ENCODE measurements around the gene VIPR1.

Gene VIPR1

DNA sequence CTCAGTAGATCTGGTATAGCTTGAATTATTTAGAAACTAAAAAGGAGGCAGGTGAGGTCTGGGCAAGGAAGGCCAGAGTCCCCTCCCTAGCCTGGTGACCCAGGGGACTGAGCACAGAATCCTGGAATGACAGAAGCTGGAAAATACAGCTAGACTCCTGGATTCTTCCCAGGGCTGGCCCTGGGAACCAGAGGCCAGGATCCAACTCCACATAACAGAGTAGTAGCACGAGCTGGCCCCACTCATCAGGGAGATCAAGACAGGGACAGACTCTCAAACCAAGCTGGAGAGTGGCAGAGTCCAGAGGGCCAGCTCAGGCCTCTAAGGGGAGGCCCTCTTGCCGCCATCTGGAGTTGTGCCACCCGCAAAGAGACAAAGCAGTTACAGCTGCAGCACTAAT is 10.7 kb downstream of the VIPR1 start:
- no peaks in the 10 kb centered on the region for H3K9me3 Mint-ChIP-seq
- no peak overlapping the region for H3K27ac Mint-ChIP-seq
- H3K4me3 Mint-ChIP-seq, result no peak overlapping the region
- H3K4me1 Mint-ChIP-seq (ENCODE audit: low read depth), result peaks cover 12% of the 10 kb centered on the region
- H3K36me3 Mint-ChIP-seq (ENCODE audit: low read depth), result peaks cover 5% of the 10 kb centered on the region
- DNase-seq, result no peak
- H3K27me3 Mint-ChIP-seq, result no peaks in the 10 kb centered on the region

DNA sequence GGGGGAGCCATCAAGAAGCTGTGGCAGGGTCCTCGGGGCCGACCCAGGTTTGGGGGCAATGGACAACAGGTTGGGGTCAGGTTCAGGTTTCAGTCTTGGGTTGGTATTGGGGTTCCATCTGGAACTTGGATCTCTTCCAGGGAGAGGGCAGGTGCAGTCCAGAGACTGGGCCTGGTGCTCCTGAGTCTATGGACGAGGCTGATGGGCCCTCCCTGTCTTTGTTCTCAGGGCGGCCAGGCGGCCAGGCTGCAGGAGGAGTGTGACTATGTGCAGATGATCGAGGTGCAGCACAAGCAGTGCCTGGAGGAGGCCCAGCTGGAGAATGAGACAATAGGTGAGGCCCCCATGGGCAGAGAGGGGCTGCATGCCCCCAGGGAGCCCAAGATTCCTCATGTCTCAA is 11.1 kb downstream of the VIPR1 start:
- Mint-ChIP-seq H3K9me3 (no peaks in the 10 kb centered on the region), H3K27me3 (no peaks in the 10 kb centered on the region), H3K4me3 (no peak overlapping the region), H3K4me1 (ENCODE audit: low read depth) (peaks cover 10% of the 10 kb centered on the region), H3K27ac (no peak overlapping the region), H3K36me3 (ENCODE audit: low read depth) (peaks cover 5% of the 10 kb centered on the region)
- no peak for DNase-seq

DNA sequence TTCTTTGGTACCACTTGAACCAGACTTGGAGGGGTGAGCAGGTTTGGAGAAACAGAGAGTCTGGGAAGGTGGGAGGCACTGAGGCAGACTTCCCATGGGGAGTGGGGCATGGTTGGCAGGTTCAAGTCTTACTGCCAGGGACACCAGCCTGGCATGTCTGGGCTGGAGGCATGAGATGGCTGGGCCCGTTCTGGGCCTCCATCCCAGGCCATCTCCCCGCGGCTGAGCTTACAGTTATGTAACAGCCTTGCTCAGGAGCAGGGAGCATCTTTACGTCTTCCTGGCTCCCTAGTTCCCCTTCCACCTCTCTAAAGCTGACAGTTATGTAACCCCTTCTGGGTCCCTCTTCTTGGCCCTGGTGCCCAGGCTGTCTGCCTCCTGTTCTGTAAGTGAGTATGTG is 12.4 kb downstream of the VIPR1 start:
- peak overlapping the region; percentile 9 for H3K27ac Mint-ChIP-seq
- H3K36me3 Mint-ChIP-seq (ENCODE audit: low read depth), result peaks cover 5% of the 10 kb centered on the region
- H3K27me3 Mint-ChIP-seq, result no peaks in the 10 kb centered on the region
- H3K4me1 Mint-ChIP-seq (ENCODE audit: low read depth), result peaks cover 17% of the 10 kb centered on the region
- no peak for DNase-seq
- H3K4me3 Mint-ChIP-seq, result no peak overlapping the region
- no peaks in the 10 kb centered on the region for H3K9me3 Mint-ChIP-seq

DNA sequence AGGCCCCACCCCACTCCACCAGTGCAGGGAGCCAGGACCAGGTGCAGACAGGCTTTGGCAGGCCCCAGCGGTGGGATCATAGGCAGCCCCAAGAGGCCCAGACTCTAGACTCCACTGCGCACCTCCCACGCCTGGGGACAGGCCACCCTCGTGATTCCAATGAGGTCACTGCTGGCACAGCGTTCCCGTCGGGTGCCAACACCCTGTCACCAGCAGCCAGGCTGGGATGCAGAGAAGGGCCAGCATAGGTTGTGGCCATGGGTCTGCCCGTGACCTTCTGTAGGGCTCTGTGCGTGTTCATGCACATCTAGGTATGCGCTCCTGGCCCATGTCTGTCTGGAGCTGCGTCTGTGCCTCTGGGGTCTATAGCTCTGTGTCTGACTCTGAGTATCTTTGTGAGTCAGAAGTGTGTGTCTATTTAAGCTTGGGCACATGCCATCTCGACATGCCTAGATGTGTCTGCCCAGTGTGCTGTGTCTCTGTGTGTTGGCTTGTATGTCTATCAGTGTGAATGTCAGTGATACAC is 13.0 kb downstream of the VIPR1 start:
- Mint-ChIP-seq H3K4me1 (ENCODE audit: low read depth) (peaks cover 21% of the 10 kb centered on the region), H3K36me3 (ENCODE audit: low read depth) (peaks cover 5% of the 10 kb centered on the region), H3K27ac (no peak overlapping the region), H3K27me3 (no peaks in the 10 kb centered on the region), H3K9me3 (no peaks in the 10 kb centered on the region), H3K4me3 (no peak overlapping the region)
- DNase-seq, result no peak

DNA sequence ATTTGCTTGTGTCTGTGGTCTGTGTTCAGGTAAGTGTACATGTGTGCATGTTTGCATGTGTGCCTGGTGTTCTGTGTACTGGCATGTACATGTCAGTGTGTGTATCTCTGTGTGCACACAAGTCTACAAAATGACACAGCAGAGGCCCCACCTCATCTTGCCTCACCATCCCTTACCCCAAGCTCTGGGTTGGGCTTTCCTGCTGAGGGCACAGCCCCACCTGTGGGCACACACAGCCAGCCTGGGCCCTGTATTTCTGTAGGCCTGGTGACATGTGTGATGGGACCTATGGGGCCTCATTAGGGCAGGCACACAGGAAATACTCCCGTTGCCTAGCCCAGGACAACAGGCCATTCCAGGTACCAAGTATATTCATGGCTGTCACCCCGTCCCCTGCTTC is 13.5 kb downstream of the VIPR1 start:
- peaks cover 5% of the 10 kb centered on the region for H3K36me3 Mint-ChIP-seq (ENCODE audit: low read depth)
- no peak overlapping the region for H3K4me3 Mint-ChIP-seq
- no peaks in the 10 kb centered on the region for H3K9me3 Mint-ChIP-seq
- H3K4me1 Mint-ChIP-seq (ENCODE audit: low read depth), result peaks cover 25% of the 10 kb centered on the region
- no peaks in the 10 kb centered on the region for H3K27me3 Mint-ChIP-seq
- DNase-seq, result no peak
- no peak overlapping the region for H3K27ac Mint-ChIP-seq

DNA sequence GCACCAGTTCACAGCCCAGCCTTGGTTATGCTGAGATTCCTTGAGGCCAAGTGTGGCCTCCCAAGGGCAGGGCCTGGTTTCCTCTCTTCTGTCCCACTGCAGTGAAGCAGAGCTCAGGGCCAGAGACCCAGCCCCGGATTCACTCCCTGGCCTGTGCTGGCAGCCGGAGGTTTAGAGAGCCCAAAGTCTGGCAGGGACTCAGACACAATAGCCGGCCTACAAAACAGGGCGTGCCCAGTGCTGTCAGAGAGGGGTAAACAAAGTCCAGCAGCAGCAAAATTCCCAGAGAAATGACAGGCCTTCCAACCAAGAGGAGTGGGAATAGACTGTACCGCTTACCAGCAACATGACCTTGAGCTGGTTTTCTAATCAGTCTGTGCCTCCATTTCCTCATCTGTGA is 14.0 kb downstream of the VIPR1 start:
- H3K4me1 Mint-ChIP-seq (ENCODE audit: low read depth), result peaks cover 24% of the 10 kb centered on the region
- H3K27me3 Mint-ChIP-seq, result no peaks in the 10 kb centered on the region
- H3K9me3 Mint-ChIP-seq, result no peaks in the 10 kb centered on the region
- no peak overlapping the region for H3K27ac Mint-ChIP-seq
- H3K4me3 Mint-ChIP-seq, result no peak overlapping the region
- no peak for DNase-seq
- peaks cover 5% of the 10 kb centered on the region for H3K36me3 Mint-ChIP-seq (ENCODE audit: low read depth)

DNA sequence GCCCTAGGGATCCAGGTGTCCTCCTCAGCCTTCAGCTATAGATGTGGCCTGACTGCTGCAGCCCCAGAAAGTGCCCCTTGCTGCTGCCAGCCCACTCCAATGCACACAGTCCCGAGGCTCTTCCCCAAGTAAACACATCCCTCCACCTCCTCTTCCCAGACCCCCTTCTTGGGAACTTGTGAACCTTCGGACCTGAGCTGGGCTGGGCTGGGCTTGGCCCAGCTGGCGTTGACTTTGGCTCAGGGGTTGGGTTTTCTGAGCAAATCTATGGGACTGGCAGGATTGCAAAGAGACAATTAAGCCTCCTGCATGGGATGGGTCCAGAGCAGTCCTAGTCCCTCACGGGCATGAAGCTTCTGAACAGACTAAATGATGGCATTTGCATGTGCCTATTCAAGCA is 14.7 kb downstream of the VIPR1 start:
- Mint-ChIP-seq H3K4me3 (no peak overlapping the region), H3K4me1 (ENCODE audit: low read depth) (peaks cover 21% of the 10 kb centered on the region), H3K36me3 (ENCODE audit: low read depth) (peaks cover 5% of the 10 kb centered on the region), H3K27ac (no peak overlapping the region), H3K9me3 (no peaks in the 10 kb centered on the region), H3K27me3 (no peaks in the 10 kb centered on the region)
- DNase-seq, result no peak

DNA sequence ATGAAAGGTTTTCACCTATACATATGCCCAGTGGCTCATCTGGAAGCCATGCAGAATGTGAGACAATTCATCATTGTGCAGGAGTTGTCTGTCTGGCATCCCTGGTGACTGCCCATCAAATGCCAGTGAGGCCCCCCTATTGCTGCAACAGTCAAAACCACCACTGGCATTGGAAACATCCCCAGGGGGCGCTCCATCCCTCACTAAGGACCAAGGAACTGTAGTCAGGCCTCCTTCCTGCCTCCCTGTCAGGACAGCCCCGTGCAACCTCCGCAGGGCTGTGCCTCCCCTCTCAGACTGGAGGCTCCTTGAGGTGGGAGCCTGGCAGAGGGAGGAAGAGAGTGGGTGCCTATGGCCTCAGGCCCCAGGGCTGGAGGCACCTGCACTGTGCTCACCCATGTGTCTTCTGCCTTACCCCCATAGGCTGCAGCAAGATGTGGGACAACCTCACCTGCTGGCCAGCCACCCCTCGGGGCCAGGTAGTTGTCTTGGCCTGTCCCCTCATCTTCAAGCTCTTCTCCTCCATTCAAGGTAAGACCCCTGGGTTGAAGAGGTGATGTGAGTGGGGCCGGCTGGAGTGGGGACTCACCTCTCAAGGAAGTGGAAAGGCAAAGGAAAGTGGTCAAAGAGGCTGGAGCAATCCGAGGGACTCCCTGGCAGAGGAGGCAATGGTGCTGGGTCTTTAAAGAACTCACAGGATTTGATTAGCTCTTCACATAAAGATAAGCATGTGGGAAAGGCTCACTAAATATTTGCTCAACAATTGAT is 16.5 kb downstream of the VIPR1 start:
- Mint-ChIP-seq H3K4me1 (ENCODE audit: low read depth) (peaks cover 21% of the 10 kb centered on the region), H3K27me3 (no peaks in the 10 kb centered on the region), H3K36me3 (ENCODE audit: low read depth) (peaks cover 7% of the 10 kb centered on the region), H3K9me3 (no peaks in the 10 kb centered on the region), H3K27ac (peak overlapping the region; percentile 78), H3K4me3 (no peak overlapping the region)
- no peak for DNase-seq

DNA sequence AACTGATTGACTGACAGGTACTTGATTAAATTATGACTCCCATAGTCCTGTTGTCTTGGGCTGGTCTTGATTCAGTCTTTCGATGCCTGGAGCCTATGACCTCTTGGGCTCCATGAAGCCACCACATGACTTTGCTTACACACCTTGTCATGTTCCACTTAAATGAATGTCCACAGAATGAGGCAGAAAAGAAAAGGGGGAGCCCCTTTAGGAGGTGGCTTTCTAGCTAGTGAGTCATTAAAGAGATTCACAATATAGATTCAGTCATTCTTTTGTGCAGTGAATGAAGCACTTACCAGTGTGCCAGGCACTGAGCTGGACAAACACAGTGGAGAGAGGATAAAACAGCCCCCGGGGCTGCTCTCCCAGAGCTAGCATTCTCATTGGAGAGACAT is 17.1 kb downstream of the VIPR1 start:
- H3K36me3 Mint-ChIP-seq (ENCODE audit: low read depth), result peaks cover 7% of the 10 kb centered on the region
- peak overlapping the region; percentile 78 for H3K27ac Mint-ChIP-seq
- no peaks in the 10 kb centered on the region for H3K9me3 Mint-ChIP-seq
- DNase-seq, result no peak
- peaks cover 22% of the 10 kb centered on the region for H3K4me1 Mint-ChIP-seq (ENCODE audit: low read depth)
- no peak overlapping the region for H3K4me3 Mint-ChIP-seq
- no peaks in the 10 kb centered on the region for H3K27me3 Mint-ChIP-seq

DNA sequence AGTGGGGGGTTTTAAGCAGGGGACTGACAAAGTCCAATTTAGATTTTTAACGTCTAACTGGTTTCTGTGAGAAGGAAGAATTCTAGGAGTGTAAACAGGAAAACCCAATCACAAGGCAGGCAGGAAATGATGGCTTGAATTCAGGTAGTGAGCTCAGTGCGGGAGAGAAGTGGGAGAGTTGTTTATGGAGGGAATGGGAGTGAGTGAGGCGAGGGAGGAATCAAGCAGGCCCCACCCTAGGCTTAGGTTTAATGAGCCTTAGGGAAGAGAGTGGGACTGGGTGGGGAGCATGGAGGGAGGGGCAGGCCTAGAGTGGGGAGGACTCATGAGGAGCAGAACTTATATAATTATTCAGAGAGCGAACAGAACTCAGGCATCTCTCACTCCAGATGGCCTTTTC is 17.9 kb downstream of the VIPR1 start:
- Mint-ChIP-seq H3K4me3 (no peak overlapping the region), H3K27me3 (no peaks in the 10 kb centered on the region), H3K36me3 (ENCODE audit: low read depth) (peaks cover 5% of the 10 kb centered on the region), H3K9me3 (no peaks in the 10 kb centered on the region), H3K27ac (peak overlapping the region; percentile 78), H3K4me1 (ENCODE audit: low read depth) (peaks cover 29% of the 10 kb centered on the region)
- DNase-seq, result no peak

DNA sequence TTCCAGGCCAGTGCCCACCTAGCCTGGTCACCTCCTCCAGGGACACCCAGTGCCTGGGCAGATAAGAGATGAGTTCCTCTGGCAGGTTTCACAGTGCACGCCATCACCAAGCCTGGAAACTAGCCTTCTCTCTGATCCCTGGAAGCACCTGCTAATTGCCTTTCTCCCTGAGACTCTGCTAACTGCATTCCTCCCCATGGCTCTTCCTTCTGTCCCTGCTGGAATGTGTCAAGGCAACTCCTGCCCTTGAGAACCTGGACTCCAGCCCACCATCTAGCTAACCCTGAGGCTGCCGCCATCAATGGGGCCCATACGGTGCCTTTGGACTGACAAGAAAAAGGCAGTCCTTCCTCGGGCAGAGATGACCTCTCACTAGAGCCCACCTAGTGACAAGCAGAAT is 18.5 kb downstream of the VIPR1 start:
- Mint-ChIP-seq H3K36me3 (ENCODE audit: low read depth) (peaks cover 5% of the 10 kb centered on the region), H3K27me3 (no peaks in the 10 kb centered on the region), H3K4me3 (no peak overlapping the region), H3K9me3 (no peaks in the 10 kb centered on the region), H3K4me1 (ENCODE audit: low read depth) (peaks cover 33% of the 10 kb centered on the region), H3K27ac (peak overlapping the region; percentile 37)
- DNase-seq, result no peak

DNA sequence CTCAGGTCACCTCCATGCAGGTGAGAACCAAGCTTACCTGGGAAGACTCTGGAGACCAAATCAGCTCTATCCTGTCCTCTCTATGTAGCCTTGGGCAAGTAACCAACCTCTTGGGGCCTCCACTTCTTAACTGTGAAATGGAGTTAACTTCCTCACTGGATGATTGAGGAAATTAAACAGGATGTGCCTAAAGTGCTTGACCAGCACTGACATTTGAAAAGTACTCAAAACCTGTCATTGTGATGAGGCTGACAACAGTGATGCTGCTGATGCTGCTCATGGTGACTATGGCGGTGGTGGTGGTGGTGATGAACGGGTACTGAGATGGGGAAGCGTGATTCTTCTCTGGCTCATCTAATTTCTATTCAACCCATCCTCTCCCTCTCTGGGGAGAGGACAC is 22.3 kb downstream of the VIPR1 start:
- Mint-ChIP-seq H3K36me3 (ENCODE audit: low read depth) (peaks cover 5% of the 10 kb centered on the region), H3K27me3 (no peaks in the 10 kb centered on the region), H3K27ac (no peak overlapping the region), H3K9me3 (no peaks in the 10 kb centered on the region), H3K4me1 (ENCODE audit: low read depth) (peaks cover 60% of the 10 kb centered on the region), H3K4me3 (no peak overlapping the region)
- DNase-seq, result no peak

DNA sequence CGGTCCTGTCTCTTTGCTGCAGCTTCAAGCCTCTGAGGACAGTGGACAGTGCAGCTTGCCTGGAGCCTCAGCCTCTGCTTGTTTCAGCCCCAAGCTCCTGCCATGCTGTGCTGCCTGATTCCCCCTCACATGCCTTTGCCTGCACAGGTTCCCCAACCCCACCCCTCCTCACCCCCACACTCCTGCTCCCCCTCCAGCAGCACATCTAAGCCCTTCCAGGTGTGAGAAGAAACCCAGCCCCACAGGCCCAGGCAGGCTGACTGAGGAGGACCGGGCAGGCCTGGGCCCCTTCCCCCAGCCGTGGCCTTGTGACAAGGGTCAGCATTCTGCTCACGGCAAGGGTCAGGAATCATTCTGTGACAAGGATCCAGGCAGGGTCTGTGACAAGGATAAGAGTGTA is 22.8 kb downstream of the VIPR1 start:
- H3K4me1 Mint-ChIP-seq (ENCODE audit: low read depth), result peaks cover 60% of the 10 kb centered on the region
- H3K9me3 Mint-ChIP-seq, result no peaks in the 10 kb centered on the region
- DNase-seq, result no peak
- H3K36me3 Mint-ChIP-seq (ENCODE audit: low read depth), result peaks cover 5% of the 10 kb centered on the region
- H3K27me3 Mint-ChIP-seq, result no peaks in the 10 kb centered on the region
- H3K4me3 Mint-ChIP-seq, result no peak overlapping the region
- H3K27ac Mint-ChIP-seq, result no peak overlapping the region

DNA sequence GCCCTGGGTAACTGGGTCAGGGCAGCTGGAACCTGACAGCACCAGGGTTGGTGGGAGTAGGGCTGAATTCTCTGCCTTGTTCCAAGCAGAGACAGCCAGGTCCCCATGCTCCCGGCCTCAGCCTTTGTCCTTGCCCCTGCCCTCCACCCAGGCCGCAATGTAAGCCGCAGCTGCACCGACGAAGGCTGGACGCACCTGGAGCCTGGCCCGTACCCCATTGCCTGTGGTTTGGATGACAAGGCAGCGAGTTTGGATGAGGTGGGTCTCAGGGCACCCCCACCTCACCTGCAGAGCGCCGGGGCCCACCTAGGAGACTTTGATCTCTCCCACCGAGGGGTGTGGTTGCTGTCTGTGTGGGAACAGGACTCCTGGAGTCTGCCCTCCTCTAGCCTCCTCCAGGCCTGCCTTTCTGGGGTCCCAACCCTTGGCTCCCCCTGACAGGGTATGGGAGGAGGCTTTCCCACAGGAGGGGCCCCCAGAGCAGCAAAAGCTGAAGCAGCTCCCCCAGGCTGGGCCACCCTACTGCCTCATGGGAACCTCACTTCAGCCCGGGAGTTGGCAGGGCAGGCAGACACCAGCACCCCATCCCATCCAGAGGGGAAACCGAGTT is 23.4 kb downstream of the VIPR1 start:
- Mint-ChIP-seq H3K4me3 (no peak overlapping the region), H3K4me1 (ENCODE audit: low read depth) (peaks cover 60% of the 10 kb centered on the region)

DNA sequence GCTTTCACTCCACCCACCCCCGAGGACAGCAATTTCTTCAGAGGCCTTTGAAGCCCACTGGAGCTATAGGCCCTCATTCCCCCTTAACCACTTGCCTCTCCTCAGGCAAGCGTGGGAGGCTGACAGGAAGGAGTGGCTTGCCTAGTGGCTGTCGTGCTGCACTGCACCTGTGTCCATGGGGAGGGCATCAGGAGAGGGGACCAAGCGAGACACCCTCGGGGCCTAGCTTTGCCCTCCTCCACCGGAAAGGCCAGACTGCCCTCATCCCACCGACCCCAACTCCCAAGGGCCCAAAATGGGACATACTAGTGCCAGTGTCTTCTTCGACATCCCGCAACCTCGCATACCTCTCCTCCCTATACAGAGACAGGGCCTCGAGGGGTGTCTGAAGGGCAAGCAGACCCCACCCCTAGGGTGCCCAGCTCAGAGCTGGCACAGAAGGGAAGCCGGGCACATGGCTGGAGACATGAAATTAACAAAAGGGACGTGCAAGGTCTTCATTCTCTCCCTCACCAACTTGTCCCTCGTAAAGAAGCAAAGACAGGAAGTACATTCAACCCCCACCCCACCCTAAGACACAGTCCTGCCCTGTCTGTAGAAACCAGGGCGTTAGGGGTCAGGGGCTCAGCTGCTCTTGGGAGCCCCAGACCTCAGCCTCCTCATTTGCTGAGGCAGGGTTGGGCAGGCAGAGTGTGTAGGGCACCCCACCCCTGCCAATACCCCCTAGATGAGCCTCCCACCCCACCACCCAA is 24.3 kb downstream of the VIPR1 start:
- H3K4me3 Mint-ChIP-seq, result no peak overlapping the region
- peak overlapping the region; percentile 87 for H3K27ac Mint-ChIP-seq
- H3K27me3 Mint-ChIP-seq, result no peaks in the 10 kb centered on the region
- H3K36me3 Mint-ChIP-seq (ENCODE audit: low read depth), result peaks cover 10% of the 10 kb centered on the region
- peak; percentile 66 for DNase-seq
- no peaks in the 10 kb centered on the region for H3K9me3 Mint-ChIP-seq
- H3K4me1 Mint-ChIP-seq (ENCODE audit: low read depth), result peaks cover 65% of the 10 kb centered on the region

More for the DNA sequence above, 23.4 kb downstream of the VIPR1 start:
- Mint-ChIP-seq H3K36me3 (ENCODE audit: low read depth) (peaks cover 5% of the 10 kb centered on the region), H3K27ac (peak overlapping the region; percentile 87), H3K9me3 (no peaks in the 10 kb centered on the region), H3K27me3 (no peaks in the 10 kb centered on the region)
- no peak for DNase-seq

Measured in activated T-cell treated with anti-CD3 and anti-CD28 coated beads, Interleukin-2, amount 50 U/mL, for 24 hours (primary cell).